CD4-positive, alpha-beta T cell treated with Interferon gamma for 1 hour (primary cell): Measurements from ENCODE around the gene POU5F1.
"Not testable (repeated sequence)": the region's sequence is repeated elsewhere in the genome, so short reads cannot be mapped to it uniquely, and the experiment has no call there.

Source experiments
- DNase-seq: peaks from one replicate; pipeline ENCODE4 v3.0.0-alpha.2; 2020

POU5F1 gene

GRCh38 chr6:31189223-31189622 is 18.7 kb upstream of the POU5F1 start:
- DNase-seq, result not testable (repeated sequence)

DNA sequence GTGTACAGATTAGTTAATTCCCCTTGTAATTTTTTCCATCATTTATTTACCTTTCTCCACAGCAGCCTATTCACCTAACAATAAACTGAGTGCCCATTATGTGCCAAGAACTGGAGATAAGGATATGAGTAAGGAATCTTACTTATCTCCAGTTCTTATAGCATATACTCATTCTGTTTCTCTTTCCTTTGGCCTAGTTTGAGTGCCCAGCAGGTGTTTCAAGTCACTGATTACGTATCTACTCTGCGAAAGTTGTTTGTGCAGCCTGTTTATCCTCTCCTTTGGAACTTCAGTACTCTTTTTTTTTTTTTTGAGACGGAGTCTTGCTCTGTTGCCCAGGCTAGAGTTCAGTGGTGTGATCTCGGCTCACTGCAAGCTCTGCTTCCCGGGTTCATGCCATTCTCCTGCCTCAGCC is 17.3 kb upstream of the POU5F1 start:
- no peak for DNase-seq

DNA sequence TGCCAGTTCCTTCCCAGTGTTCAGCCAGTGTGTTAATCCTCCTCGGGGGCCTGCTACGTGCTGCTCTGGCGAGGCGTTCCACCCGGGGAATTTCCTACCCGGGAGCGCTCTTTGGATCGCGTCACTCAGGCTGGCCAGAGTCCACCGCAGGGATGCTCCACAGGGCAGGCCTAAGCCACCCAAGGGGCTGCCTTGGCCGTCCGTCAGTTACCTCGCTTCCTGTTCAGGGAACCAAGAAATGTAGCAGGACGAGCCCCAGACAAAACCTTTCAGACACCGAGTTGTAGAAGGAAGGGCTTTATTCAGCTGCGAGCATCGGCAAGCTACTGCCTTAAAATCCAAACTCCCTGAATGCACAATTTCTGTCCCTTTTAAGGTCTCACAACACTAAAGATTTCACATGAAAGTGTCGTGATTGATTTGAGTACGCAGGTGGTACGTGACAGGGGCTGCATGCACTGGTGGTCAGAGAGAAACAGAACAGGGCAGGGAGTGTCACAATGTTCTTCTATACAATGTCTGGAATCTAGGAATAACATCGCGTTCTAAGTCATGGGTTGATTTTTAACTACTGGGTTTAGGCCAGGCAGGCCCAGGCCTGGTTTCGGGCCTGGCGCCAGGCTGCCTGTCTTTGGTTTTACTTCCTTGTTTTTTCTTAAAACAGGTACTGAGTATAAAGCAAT is 15.7 kb upstream of the POU5F1 start:
- DNase-seq, result no peak

DNA sequence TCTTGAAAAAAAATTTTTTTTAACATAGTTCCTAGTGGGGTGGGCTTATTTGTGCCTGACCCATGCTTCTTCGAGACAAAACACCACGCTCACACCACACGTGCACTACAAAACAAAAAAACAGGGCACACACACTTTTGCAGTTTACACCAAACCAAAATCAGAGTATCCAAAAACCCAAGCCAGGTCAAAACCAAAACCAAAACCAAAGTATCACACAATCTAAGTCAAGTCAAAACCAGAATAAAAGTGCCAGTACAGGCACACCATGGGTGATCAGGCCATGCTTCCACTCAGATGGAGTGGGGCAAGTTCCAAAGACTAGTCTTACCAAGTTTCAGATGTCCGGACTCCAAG is 15.2 kb upstream of the POU5F1 start:
- not testable (repeated sequence) for DNase-seq

DNA sequence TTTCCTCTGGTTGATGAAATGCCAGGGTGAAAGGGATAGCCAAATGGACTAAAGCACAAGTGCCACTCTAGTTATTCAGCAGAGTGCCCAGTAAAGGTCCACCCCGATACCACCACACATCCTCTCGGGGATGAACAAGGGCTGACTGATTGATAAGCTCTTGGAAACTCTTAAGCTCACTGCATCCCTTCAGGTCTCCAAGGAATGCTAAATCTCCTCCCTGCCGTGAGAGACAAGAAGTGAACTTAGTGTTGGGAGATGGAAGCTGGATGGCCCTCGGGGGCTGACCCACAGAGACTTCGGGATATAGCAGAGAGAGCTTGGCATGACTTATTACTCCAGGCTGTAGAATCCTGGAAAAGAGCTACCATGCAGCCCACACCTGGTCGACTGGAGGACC is 13.4 kb upstream of the POU5F1 start:
- not testable (repeated sequence) for DNase-seq

- not testable (repeated sequence) for DNase-seq
Observed at GRCh38 chr6:31183287-31183686, 12.8 kb upstream of the POU5F1 start.

DNA sequence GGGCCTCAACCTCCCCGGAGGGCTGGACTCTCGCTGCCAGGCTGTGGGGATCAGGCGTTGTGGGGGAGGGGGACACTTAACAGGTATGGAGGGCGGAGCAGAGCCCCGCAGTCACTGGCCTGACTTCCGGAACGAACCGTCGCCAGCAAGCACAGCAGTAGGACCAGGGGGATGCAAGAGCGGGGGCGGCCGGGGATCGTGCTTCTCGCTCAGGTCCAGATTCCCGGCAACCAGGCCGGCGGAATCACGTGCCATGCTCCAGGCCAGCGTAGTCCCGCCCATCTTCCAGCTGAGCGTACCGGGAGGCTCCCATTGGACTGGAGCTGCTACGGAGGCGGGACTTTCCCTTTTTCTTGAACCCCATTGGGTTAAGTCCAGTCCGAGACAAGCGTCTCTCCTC is 10.0 kb upstream of the POU5F1 start:
- DNase-seq, result peak; percentile 65

- no peak for DNase-seq
Observed at GRCh38 chr6:31179896-31180295, 9.4 kb upstream of the POU5F1 start.

- DNase-seq, result no peak
Observed at GRCh38 chr6:31179042-31179386, 8.5 kb upstream of the POU5F1 start.

- no peak for DNase-seq
Observed at GRCh38 chr6:31178143-31179041, 7.9 kb upstream of the POU5F1 start.

- DNase-seq, result no peak
Observed at GRCh38 chr6:31175971-31176370, 5.5 kb upstream of the POU5F1 start.

DNA sequence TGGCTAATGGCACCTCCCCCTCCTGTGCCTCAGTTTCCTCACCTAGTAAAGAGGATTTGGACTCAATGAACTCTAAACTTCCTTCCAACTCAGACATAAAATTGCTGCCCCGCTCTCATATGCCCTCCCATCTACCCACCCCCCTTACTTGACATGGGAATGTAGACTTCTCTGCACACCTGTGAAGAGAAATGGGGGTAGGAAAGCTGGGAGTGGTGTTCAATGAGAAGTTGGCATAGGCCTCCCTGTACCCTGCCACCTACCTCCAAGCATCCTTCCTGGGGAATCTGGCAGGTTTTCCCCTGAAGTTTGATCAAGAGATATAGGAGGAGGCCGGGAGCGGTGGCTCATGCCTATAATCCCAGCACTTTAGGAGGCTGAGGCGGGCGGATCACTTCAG is 3.9 kb upstream of the POU5F1 start:
- no peak for DNase-seq

- DNase-seq, result no peak
Observed at GRCh38 chr6:31173406-31173805, 2.9 kb upstream of the POU5F1 start.

- DNase-seq, result no peak
Observed at GRCh38 chr6:31172973-31173384, 2.5 kb upstream of the POU5F1 start.

- no peak for DNase-seq
Observed at GRCh38 chr6:31171931-31172905, 1.7 kb upstream of the POU5F1 start.

DNA sequence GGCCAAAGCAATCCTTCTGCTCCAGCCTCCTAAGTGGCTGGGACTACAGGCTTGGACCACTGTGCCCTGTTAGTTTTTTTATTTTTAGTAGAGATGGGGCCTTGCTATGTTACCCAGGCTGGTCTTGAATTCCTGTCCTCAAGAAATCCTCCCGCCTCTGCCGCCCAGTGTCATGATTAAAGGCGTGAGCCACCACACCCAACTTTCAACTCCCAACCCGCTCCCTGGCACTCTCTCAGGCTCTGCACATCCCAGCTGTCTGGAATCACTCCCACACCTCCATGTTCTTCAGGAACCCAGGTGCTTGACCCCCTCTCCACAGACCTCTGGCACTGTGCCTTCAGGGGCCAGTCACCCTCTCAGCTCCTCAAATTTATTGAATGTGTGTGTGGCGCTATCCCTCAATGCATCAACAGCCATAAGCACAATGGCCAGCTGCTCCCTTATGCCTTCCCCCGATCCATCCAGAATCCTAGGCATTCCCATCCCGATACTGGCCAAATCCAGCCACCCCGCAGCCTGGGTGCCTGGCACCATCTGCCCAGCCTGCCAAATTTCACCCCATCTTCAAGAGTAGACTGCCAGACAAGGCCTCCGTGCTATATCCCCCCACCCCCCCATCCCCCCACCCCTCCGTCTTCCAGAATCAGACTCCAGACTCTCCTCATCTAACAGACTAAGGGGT is 647 bp upstream of the POU5F1 start:
- no peak for DNase-seq

- not testable (repeated sequence) for DNase-seq
Observed at GRCh38 chr6:31169858-31170599, 453 bp downstream of the POU5F1 start.

GRCh38 chr6:31169123-31169857 is 1.2 kb downstream of the POU5F1 start:
- no peak for DNase-seq

DNA sequence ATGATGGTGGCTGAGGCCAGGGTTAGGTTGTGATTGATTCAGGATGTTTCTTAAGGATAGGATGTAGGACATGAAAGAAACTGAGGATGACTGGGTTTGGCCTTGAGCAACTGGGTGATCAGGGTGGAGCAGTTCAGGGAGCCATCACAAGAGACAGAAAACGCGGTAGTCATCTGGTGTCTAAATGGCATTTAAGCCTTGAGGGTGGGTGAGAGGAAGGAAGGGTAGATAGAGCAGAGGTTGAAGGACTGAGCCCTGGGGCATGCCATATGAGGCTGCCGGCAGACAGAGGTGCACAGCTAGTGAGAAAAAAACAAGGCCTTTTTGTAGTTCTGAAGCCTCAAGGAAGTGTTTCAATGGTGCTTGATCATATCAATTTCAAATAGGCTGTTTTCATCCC is 1.9 kb downstream of the POU5F1 start:
- no peak for DNase-seq

DNA sequence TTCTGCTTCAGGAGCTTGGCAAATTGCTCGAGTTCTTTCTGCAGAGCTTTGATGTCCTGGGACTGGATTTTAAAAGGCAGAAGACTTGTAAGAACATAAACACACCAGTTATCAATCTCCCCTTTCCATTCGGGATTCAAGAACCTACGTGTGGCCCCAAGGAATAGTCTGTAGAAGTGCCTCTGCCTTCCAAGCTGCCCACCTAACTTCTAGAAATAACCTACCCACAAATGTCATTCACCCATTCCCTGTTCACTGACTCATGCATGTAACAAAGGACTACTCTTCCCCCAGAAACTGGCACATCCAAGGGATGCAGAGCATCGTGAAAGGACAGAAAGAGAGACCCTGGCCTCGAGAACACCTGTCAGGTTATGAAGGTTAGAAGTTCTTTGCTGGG is 4.5 kb downstream of the POU5F1 start:
- DNase-seq, result no peak
